EH (cell line): ENCODE data around the gene MLNR.

Experiments used
- DNase-seq: peaks from one replicate; pipeline ENCODE4 v3.0.0-alpha.2; 2015; ENCODE audit warnings: low read depth

Gene MLNR, protein sequence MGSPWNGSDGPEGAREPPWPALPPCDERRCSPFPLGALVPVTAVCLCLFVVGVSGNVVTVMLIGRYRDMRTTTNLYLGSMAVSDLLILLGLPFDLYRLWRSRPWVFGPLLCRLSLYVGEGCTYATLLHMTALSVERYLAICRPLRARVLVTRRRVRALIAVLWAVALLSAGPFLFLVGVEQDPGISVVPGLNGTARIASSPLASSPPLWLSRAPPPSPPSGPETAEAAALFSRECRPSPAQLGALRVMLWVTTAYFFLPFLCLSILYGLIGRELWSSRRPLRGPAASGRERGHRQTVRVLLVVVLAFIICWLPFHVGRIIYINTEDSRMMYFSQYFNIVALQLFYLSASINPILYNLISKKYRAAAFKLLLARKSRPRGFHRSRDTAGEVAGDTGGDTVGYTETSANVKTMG

DNA sequence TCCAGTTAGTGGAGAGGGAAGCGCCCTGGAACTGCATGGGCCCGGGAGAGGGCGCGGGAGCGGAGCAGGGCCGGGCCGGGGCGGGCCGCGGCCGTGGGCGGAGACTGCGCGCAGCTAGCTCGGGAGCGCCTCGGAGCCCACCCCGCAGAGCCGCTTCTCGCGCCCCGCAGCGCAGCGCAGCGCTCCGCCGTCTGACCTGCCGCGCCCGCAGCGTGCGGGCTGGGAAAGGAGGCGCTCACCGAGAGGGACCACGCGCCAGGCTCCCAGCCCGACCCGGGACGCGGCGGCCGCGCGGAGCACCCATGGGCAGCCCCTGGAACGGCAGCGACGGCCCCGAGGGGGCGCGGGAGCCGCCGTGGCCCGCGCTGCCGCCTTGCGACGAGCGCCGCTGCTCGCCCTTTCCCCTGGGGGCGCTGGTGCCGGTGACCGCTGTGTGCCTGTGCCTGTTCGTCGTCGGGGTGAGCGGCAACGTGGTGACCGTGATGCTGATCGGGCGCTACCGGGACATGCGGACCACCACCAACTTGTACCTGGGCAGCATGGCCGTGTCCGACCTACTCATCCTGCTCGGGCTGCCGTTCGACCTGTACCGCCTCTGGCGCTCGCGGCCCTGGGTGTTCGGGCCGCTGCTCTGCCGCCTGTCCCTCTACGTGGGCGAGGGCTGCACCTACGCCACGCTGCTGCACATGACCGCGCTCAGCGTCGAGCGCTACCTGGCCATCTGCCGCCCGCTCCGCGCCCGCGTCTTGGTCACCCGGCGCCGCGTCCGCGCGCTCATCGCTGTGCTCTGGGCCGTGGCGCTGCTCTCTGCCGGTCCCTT is at the start of gene MLNR:
Gene MLNR, plus strand, starts transcription at position 303 of the 820 bp plus-strand sequence. Its CDS starts 0 bp downstream, at position 303.
- DNase-seq, result peak; percentile 17

GRCh38 chr13:49171359-49171758 is 48.8 kb upstream of the MLNR start:
- no peak for DNase-seq

- DNase-seq, result peak; percentile 3
These were observed 36.3 kb upstream of the MLNR start for GRCh38 chr13:49183672-49184325.

DNA sequence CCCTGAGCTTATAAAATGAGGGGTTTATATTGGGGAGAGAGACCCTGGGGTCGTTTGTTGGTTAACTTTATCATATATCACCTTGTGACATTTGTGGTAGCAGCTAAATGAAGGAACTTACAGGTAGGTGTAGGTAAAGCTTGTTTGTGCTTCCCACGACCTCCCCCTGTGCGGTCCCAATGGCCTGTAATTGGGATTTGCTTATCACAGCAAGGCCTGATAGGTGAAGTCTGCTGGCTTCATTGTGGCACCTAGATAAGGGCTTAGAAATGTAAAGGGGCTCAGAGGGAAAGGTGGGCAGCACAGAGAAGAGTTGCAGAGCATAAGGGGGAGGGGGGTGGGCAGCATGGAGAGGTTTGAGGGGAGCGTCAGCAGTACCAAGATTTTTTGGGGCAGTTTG is 35.5 kb upstream of the MLNR start:
- no peak for DNase-seq

DNA sequence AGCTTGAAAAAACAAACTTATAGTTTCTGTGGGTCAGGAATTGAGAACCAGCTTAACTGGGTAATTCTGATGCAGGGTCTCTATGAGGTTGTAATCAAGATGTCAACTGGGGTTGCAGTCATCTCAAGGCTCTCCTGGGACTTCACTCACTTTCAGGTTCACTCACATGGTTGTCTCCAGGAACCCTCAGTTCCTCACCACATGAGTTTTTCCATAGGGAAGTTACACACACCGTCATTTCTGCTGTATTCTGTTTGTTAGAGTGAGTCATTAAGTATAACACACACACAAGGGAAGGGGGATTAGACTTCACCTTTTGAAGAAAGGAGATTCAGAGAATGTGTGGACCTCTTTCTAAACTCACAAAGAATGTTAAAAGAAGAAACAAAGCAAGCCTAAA is 34.9 kb upstream of the MLNR start:
- no peak for DNase-seq

DNA sequence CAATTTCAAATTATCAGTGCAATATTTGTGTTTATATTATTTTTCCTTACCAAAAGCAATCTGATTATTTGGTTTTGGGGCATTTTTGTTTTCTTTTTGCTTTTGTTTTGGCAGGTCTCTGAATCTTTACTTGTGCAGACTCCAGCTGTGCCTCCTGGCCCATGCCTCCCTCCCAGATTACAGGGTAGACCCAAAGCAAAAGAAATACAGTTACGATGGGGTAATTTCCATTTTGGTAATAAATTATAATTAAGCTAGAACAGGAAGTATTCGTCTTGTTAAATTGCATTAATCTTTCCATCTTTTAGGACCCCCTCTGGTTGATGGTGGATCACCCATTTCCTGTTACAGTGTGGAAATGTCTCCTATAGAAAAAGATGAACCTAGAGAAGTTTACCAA is 29.2 kb upstream of the MLNR start:
- DNase-seq, result no peak

- DNase-seq, result no peak
These were observed 13.5 kb upstream of the MLNR start for GRCh38 chr13:49206641-49207040.

GRCh38 chr13:49208619-49209018 is 11.5 kb upstream of the MLNR start:
- no peak for DNase-seq

- no peak for DNase-seq
These were observed 10.0 kb upstream of the MLNR start for GRCh38 chr13:49210114-49210513.

- no peak for DNase-seq
These were observed 9.5 kb upstream of the MLNR start for GRCh38 chr13:49210669-49211068.

DNA sequence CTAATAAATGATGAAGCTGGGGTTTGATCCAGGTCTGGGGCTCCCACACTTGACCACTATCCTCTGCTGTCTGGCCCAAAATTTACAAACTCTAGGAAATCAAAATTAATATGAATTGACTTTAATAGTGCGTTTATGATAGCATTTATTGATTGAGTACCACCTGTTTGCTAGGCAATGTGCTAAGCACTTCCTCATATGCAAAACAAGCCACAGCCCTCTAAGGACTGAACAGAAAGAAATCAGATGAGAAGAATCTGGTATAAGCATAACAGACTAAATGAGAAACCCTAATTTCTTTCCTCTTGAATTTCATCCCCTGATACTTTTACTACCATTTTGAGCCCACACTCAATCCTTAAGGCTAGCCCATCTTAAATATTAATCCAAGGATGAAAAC is 6.6 kb upstream of the MLNR start:
- DNase-seq, result no peak

- DNase-seq, result no peak
These were observed 5.9 kb upstream of the MLNR start for GRCh38 chr13:49213997-49214916.

DNA sequence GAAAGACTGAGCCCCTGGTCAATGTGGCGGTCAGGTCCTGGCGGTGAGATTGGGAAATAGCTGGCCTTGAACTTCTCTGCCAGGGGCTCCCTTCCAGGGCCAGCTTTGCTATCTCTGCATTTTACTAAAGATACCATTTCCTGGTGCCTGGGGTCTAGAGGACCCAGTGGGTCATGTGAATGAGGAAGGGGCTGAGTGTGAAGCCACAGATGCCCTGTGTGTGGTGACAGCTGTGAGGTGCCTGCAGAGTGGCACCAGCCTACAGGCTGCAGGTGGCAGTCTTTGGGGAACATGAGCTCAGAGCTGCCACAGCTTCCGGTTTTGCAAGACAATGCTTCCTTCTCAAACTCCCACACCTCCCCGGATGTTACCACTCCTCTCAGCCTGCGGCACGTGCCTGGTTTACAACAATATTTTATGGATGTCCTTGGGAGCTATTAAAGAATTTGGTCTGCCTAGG is 5.2 kb upstream of the MLNR start:
- DNase-seq, result peak; percentile 36

GRCh38 chr13:49216334-49216733 is 3.8 kb upstream of the MLNR start:
- DNase-seq, result no peak

- DNase-seq, result no peak
These were observed 2.1 kb upstream of the MLNR start for GRCh38 chr13:49217962-49218492.

DNA sequence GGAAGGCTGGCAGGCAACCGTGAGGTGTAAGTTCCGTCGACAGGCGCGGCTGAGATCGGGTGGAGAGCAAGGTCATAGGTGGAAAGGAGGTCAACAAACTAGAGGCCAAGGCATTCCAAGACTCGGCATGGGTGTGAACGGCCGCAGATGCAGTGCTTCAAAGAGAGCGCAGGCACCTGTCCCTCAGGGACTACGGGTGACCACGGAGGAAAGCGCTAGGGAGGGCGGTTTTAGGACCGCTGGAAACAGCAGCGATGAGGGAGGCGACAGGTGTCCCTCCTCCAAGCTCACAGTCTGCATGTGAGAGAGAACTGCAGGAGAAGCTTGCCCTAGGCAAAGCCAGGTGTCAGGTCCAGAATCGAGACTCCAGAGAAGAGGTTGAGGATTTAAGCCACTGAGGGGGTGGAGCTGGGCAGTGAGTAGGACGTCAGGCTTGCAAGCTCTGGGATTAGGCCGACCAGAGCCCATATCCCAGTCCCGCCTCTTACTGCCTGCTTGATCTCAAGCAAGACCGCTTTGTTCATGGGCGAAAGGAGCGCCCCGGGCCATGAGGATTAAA is 1.6 kb upstream of the MLNR start:
- peak; percentile 6 for DNase-seq

GRCh38 chr13:49219647-49220035 is 497 bp upstream of the MLNR start:
- no peak for DNase-seq

DNA sequence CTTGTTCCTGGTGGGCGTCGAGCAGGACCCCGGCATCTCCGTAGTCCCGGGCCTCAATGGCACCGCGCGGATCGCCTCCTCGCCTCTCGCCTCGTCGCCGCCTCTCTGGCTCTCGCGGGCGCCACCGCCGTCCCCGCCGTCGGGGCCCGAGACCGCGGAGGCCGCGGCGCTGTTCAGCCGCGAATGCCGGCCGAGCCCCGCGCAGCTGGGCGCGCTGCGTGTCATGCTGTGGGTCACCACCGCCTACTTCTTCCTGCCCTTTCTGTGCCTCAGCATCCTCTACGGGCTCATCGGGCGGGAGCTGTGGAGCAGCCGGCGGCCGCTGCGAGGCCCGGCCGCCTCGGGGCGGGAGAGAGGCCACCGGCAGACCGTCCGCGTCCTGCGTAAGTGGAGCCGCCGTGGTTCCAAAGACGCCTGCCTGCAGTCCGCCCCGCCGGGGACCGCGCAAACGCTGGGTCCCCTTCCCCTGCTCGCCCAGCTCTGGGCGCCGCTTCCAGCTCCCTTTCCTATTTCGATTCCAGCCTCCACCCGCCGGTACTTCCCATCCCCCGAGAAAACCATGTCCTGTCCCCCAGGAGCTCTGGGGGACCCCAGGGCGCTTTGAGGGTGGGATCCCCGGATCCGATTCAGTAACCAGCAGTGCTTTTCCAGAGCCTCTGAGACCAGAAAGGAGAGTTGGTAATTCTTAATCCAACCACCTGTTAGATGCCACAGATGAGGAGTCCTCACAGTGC is 885 bp downstream of the MLNR start:
- peak; percentile 23 for DNase-seq

GRCh38 chr13:49221590-49221965 is 1.4 kb downstream of the MLNR start:
- DNase-seq, result no peak
